GM12891 (cell line): ENCODE data around the gene MGLL.

Source experiments
- DNase-seq: peaks from one replicate; pipeline ENCODE4 v3.0.0; 2011; ENCODE audit warnings: low spot score; ENCODE audit not compliant: insufficient read length
- FAIRE-seq: peaks from 2 replicates; lab custom pipeline; 2011; peaks lifted over from hg19 to GRCh38; lab: Jason Lieb, UNC
- PAX5 ChIP-seq: IDR thresholded peaks from 2 replicates; pipeline ENCODE4 v1.6.1; 2011; ENCODE audit warnings: low read length, moderate library complexity, mild to moderate bottlenecking; ENCODE audit not compliant: insufficient read depth, severe bottlenecking
- POLR2A ChIP-seq: IDR thresholded peaks from 2 replicates; pipeline ENCODE4 v1.6.1; 2011; ENCODE audit warnings: low read depth, low read length, control low read depth
- POLR2AphosphoS5 ChIP-seq: IDR thresholded peaks from 2 replicates; pipeline ENCODE4 v1.6.1; 2011; ENCODE audit warnings: low read depth, low read length, control low read depth
- POU2F2 ChIP-seq: IDR thresholded peaks from 2 replicates; pipeline ENCODE4 v1.6.1; 2011; ENCODE audit warnings: low read depth, mild to moderate bottlenecking, control low read depth, low read length, moderate library complexity
- SPI1 ChIP-seq: IDR thresholded peaks from 2 replicates; pipeline ENCODE4 v1.6.1; 2011; ENCODE audit warnings: low read depth, low read length, control low read depth
- TAF1 ChIP-seq: IDR thresholded peaks from 2 replicates; pipeline ENCODE4 v1.6.1; 2011; ENCODE audit warnings: low read depth, low read length, control low read depth

The MGLL gene

DNA sequence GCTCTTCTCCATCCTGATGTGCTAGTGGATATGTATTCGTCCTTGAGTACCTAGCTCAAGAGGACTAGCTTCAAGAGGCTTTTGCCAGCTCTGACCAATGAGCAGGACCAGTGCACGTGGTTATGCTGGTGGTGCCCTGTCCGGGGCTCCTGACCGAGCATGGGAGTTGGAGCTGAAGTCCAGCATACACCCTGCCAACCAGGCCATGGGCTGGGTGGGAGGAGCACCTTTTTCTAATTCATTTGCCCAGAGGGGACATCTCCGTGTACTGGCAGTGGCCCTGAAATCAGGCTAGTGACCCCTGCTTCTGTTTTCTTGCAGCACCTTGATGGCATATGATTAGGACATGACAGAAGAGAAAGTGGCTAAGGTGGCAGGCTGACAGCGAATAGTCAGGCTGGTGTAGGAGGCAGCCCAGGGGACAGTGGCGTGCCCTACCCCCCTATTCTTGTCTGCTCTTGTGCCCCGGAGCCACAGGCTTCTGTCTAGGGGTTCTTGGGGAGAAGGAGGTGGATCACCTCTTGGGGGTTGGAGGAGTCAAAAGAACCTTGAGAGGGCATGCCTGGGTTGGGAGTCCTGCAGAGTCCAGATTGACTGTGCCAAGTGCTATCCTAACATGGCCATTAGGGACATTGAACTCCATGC is 176.8 kb downstream of the MGLL start:
- DNase-seq (no peak), FAIRE-seq (no peak)
- TF ChIP-seq POLR2AphosphoS5 (no peak), PAX5 (no peak), POU2F2 (no peak), SPI1 (no peak), POLR2A (no peak), TAF1 (no peak)

DNA sequence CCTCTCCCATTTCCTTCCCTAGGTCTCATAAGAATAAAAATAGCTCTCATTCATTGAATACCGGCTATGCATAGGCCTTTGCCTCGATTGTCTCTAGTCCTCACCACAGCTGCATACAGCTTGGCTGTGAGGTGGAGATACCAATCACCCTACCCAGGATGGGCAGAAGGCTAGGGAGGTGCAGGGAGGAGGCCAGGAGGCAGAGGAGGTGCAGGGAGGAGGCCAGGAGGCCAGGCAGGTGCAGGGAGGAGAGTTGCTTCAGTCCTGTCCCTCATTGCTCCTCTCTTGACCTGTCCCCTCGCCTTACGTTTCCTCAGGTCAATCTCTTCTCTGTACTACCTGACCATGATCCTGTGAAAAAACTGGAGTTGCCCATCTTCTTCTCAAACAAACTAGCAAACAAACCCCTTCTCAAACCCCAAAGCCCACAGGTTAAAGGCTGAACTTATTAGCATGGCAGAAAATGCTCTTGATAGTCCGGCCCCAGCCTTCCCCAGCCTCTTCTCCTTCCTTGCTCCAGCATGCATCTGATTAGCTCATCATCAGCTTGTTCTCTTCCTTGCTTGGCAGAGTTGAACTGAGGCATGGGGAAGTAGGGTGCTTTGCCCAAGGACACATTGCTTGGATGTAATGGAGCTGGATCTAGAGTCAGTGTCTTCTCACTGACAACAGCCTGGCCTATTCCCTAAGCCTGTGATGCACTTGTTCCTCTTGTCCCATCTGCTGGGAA is 177.5 kb downstream of the MGLL start:
- TF ChIP-seq POLR2AphosphoS5 (no peak), POU2F2 (no peak), POLR2A (no peak), PAX5 (no peak), SPI1 (no peak), TAF1 (no peak)
- FAIRE-seq, result no peak

DNA sequence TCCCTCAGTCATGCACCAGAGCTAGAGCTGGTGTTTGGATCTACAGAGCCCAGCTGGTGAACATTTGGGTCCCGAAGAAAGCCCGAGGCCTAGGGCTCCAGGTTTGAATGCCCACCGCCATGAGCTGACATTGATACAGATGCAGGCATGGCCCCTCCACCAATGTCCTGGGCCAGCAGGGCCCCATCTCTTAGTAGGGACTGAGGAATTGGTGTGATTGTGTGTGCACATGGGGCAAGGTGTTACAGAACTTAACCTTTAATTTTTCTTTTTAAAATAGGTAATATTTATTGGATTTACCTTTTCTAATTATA is 182.3 kb downstream of the MGLL start:
- TF ChIP-seq POLR2AphosphoS5 (no peak), POLR2A (no peak), TAF1 (no peak), PAX5 (no peak), POU2F2 (no peak), SPI1 (no peak)
- FAIRE-seq (no peak), DNase-seq (no peak)

More for the DNA sequence above, 177.5 kb downstream of the MGLL start:
- no peak for DNase-seq

DNA sequence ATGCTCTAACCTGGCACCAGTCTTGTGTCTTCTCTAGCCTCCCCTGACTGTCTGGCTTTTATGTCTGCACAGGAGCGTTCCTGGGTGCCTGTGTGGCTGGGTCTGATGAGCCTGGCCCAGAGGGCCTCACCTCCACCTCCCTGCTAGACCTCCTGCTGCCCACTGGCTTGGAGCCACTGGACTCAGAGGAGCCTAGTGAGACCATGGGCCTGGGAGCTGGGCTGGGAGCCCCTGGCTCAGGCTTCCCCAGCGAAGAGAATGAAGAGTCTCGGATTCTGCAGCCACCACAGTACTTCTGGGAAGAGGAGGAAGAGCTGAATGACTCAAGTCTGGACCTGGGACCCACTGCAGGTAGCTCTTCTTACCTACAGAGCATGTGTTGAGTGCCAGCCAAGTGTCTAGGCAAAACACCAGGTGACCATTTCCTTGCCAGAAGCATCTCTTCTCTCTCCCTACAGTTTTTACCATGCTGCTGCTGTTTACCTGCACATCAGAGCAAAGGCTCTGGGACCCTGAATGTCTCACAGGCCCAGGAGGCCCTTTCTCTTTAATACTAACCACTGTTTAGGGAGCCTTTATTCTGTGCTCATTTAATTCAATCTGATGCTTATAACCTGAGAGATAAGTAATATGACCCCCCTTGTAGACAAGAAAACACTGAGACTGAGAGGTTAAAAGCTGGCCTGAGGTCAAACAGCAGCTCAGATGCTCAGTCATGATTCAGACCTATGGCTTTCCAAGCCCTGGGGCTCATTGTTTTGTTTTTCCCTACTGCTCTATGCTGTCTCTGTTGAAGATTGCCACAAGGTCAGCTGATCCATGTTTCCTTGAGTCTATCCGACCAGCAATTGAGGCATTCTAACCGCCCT is 182.9 kb downstream of the MGLL start:
- FAIRE-seq (no peak), DNase-seq (no peak)
- TF ChIP-seq POLR2A, result no peak
- TF ChIP-seq POLR2AphosphoS5, result no peak
- no peak for TF ChIP-seq POU2F2
- TF ChIP-seq SPI1, result no peak
- TF ChIP-seq TAF1, result no peak
- no peak for TF ChIP-seq PAX5
